HUES48 (cell line): Measurements from ENCODE around the gene WIPF2.

Experiments
- H3K27ac ChIP-seq: one replicate; pipeline ENCODE4 v1.7.0; 2013; ENCODE audit warnings: low read depth, low read length, inconsistent platforms
- H3K27me3 ChIP-seq: 2 replicates; pipeline ENCODE4 v1.6.1; 2013; ENCODE audit warnings: mild to moderate bottlenecking, low read length; ENCODE audit not compliant: control insufficient read depth, insufficient read depth
- H3K36me3 ChIP-seq: 2 replicates; pipeline ENCODE4 v1.6.1; 2013; ENCODE audit warnings: low read length; ENCODE audit not compliant: control insufficient read depth, insufficient read depth
- H3K4me1 ChIP-seq: 2 replicates; pipeline ENCODE4 v1.6.1; 2013; ENCODE audit warnings: mild to moderate bottlenecking, low read length; ENCODE audit not compliant: control insufficient read depth, insufficient read depth
- H3K4me3 ChIP-seq: 2 replicates; pipeline ENCODE4 v1.5.1; 2013; ENCODE audit warnings: mild to moderate bottlenecking, low read depth, low read length
- H3K9ac ChIP-seq: 2 replicates; pipeline ENCODE4 v1.6.1; 2013; ENCODE audit warnings: mild to moderate bottlenecking, low read depth, low read length, moderate library complexity
- H3K9me3 ChIP-seq: 2 replicates; pipeline ENCODE4 v1.6.1; 2013; ENCODE audit warnings: low read length; ENCODE audit not compliant: control insufficient read depth, insufficient read depth

WIPF2 gene, protein sequence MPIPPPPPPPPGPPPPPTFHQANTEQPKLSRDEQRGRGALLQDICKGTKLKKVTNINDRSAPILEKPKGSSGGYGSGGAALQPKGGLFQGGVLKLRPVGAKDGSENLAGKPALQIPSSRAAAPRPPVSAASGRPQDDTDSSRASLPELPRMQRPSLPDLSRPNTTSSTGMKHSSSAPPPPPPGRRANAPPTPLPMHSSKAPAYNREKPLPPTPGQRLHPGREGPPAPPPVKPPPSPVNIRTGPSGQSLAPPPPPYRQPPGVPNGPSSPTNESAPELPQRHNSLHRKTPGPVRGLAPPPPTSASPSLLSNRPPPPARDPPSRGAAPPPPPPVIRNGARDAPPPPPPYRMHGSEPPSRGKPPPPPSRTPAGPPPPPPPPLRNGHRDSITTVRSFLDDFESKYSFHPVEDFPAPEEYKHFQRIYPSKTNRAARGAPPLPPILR

DNA sequence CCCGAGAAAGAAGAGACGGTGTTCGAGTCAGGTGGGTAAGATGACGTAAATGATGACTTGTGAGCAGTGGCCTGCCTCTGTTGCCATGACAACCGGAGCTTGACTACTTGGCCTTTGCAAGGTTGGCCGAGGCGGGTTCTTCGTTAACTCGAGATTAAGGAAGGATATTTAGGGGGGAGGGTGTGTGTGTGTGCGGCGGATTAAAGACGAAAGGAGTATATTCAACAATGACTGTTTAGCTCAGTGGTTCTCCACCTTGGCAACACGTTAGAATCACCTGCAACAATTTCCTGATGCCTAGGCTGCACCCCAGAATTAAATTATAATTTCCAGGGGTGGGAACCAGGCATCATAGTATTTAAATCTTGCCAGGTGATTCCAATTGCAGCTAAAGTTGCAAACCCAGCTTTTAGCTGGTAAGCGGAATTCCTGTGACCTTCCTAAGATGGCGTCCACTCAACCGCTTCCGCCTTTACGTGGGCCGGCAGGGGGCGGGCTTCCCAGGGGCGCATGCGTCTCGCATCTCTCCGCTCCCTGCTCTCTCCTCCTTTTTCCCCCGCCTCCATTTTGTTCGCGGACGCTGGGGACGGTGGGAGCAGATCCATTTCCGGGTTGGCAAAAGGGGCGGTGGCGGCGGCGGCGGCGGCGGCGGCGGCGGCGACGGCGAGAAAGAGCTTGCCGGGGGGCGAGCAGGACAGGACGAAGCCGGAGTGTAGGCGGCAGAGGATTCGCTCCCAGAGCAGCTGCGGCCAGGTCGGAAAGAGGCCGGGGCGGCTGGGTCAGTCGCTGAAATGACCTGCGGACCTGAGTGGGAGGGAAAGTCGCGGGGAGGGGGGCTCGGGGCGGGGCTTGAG lies at the start of gene WIPF2:
TSS of gene WIPF2 (plus strand) at position 565 of the 854 bp plus-strand sequence. CDS start 37,156 bp downstream, outside the sequence.
- peak within 1 kb of the TSS; percentile 70 for H3K9ac ChIP-seq
- no peaks in the 10 kb centered on the region for H3K27me3 ChIP-seq
- peak within 1 kb of the TSS; percentile 96 for H3K27ac ChIP-seq

GRCh38 chr17:40170325-40170724 lies 48.8 kb upstream of the WIPF2 start:
- no peak overlapping the region for H3K4me3 ChIP-seq
- peaks cover 90% of the 10 kb centered on the region for H3K36me3 ChIP-seq
- H3K4me1 ChIP-seq: peaks cover 6% of the 10 kb centered on the region; the same call in 1 of the 2 replicates
- H3K9ac ChIP-seq: no peak overlapping the region
- H3K27ac ChIP-seq: no peak overlapping the region
- no peaks in the 10 kb centered on the region for H3K27me3 ChIP-seq
- no peaks in the 10 kb centered on the region for H3K9me3 ChIP-seq

More for the DNA sequence above, at the start of gene WIPF2:
- no peaks in the 10 kb centered on the region for H3K9me3 ChIP-seq
- peaks cover 4% of the 10 kb centered on the region; the same call in 1 of the 2 replicates for H3K4me1 ChIP-seq
- no peaks in the 10 kb centered on the region for H3K36me3 ChIP-seq
- peak within 1 kb of the TSS; percentile 95 for H3K4me3 ChIP-seq

DNA sequence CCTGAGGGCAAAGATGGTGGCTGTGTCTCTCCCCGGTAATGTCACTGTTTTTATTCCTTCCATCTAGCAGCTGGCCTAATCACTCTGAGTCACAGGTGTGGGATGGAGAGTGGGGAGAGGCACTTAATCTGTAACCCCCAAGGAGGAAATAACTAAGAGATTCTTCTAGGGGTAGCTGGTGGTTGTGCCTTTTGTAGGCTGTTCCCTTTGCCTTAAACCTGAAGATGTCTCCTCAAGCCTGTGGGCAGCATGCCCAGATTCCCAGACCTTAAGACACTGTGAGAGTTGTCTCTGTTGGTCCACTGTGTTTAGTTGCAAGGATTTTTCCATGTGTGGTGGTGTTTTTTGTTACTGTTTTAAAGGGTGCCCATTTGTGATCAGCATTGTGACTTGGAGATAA lies 47.4 kb upstream of the WIPF2 start:
- Histone ChIP-seq H3K9me3 (no peaks in the 10 kb centered on the region), H3K9ac (no peak overlapping the region), H3K36me3 (peaks cover 83% of the 10 kb centered on the region)

GRCh38 chr17:40173091-40173777 lies 45.9 kb upstream of the WIPF2 start:
- Histone ChIP-seq H3K9ac (no peak overlapping the region), H3K36me3 (peaks cover 69% of the 10 kb centered on the region), H3K9me3 (no peaks in the 10 kb centered on the region), H3K4me3 (no peak overlapping the region), H3K4me1 (peaks cover 8% of the 10 kb centered on the region; the same call in 1 of the 2 replicates), H3K27me3 (no peaks in the 10 kb centered on the region), H3K27ac (no peak overlapping the region)

More for the DNA sequence above, 47.4 kb upstream of the WIPF2 start:
- Histone ChIP-seq H3K27me3 (no peaks in the 10 kb centered on the region), H3K4me1 (peaks cover 9% of the 10 kb centered on the region), H3K4me3 (no peak overlapping the region), H3K27ac (no peak overlapping the region)

GRCh38 chr17:40173778-40174135 lies 45.3 kb upstream of the WIPF2 start:
- Histone ChIP-seq H3K27me3 (no peaks in the 10 kb centered on the region), H3K27ac (no peak overlapping the region), H3K4me1 (peaks cover 12% of the 10 kb centered on the region; the same call in 1 of the 2 replicates), H3K9me3 (no peaks in the 10 kb centered on the region), H3K9ac (no peak overlapping the region), H3K36me3 (peaks cover 63% of the 10 kb centered on the region), H3K4me3 (no peak overlapping the region)

- H3K27me3 ChIP-seq: no peaks in the 10 kb centered on the region
- no peak overlapping the region for H3K9ac ChIP-seq
- H3K4me3 ChIP-seq: no peak overlapping the region
- no peak overlapping the region for H3K27ac ChIP-seq
- peaks cover 56% of the 10 kb centered on the region for H3K36me3 ChIP-seq
- H3K9me3 ChIP-seq: no peaks in the 10 kb centered on the region
- peaks cover 12% of the 10 kb centered on the region; the same call in 1 of the 2 replicates for H3K4me1 ChIP-seq
Observed at GRCh38 chr17:40174514-40174913, 44.6 kb upstream of the WIPF2 start.

- no peak overlapping the region for H3K9ac ChIP-seq
- no peak overlapping the region for H3K4me3 ChIP-seq
- no peaks in the 10 kb centered on the region for H3K27me3 ChIP-seq
- H3K9me3 ChIP-seq: no peaks in the 10 kb centered on the region
- H3K4me1 ChIP-seq: peaks cover 16% of the 10 kb centered on the region; the same call in 1 of the 2 replicates
- no peak overlapping the region for H3K27ac ChIP-seq
- peaks cover 40% of the 10 kb centered on the region for H3K36me3 ChIP-seq
Observed at GRCh38 chr17:40175928-40176753, 43.0 kb upstream of the WIPF2 start.

- Histone ChIP-seq H3K4me1 (peaks cover 16% of the 10 kb centered on the region; the same call in 1 of the 2 replicates), H3K27ac (no peak overlapping the region), H3K4me3 (no peak overlapping the region), H3K9ac (no peak overlapping the region), H3K27me3 (no peaks in the 10 kb centered on the region), H3K36me3 (peaks cover 39% of the 10 kb centered on the region), H3K9me3 (no peaks in the 10 kb centered on the region)
Observed at GRCh38 chr17:40176754-40177110, 42.4 kb upstream of the WIPF2 start.

DNA sequence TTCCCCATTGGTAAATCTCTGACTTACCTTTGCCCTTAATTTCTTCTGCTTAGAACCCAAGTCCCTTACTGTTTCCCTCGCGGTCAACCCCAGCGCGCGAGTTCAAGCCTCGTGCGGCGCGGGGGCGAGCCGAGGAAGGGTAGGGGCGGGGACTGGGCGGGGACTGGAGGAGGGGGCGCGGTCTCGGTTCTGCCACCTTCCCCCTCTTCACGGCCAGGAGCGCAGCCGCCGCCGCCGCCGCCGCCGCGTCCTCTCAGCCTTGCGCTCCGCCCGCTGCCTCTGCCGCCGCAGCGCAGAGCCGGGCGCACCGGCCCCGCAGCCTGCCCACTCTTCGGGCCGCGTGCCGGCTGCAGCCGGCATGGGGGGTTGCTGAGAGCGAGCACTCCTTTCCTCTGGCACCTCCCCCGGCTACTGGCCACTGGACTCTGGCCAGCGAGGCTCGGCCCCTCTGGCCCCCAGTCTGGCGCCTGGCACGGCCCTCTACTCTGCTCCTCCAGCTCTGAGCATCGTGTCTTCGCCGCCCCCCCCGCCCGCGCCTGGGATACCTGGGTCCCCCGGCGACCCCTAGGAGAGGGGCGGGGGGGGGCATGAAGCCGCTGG lies 41.7 kb upstream of the WIPF2 start, which contains the start of gene RAPGEFL1:
TSS of gene RAPGEFL1 (plus strand) at position 196 of the 600 bp plus-strand sequence. CDS start at position 588, 392 bp downstream.
- peak within 1 kb of the TSS; percentile 62 for H3K4me3 ChIP-seq
- H3K27ac ChIP-seq: peak within 1 kb of the TSS; percentile 66
- peak within 1 kb of the TSS; percentile 7; the same call in 1 of the 2 replicates for H3K9ac ChIP-seq

More for the DNA sequence above, 41.7 kb upstream of the WIPF2 start, which contains the start of gene RAPGEFL1:
- peaks cover 16% of the 10 kb centered on the region; the same call in 1 of the 2 replicates for H3K4me1 ChIP-seq
- H3K27me3 ChIP-seq: no peaks in the 10 kb centered on the region
- H3K9me3 ChIP-seq: no peaks in the 10 kb centered on the region
- peaks cover 36% of the 10 kb centered on the region for H3K36me3 ChIP-seq
